Measurements from ENCODE around the gene FZD2.

GRCh38 chr17:44572801-44573200, 15.5 kb downstream of the FZD2 start:
- TF ChIP-seq CTCF (IDR thresholded peaks at IDR 0.05) (no peak), POLR2A (IDR thresholded peaks at IDR 0.05) (no peak)
